ENCODE data around the gene SFSWAP. TPM values are rescaled to one million over a fixed set of nuclear protein-coding genes. Genes with fewer than 3 reads are reported as not detected.

SFSWAP gene
- total RNA-seq, 1 experiment from 2014 or later: 48.1 TPM

GRCh38 chr12:131713349-131713748, 2.5 kb downstream of the SFSWAP start:
- Histone ChIP-seq H3K4me2 (ENCODE audit: insufficient read depth, insufficient read length, low read length) (no peak overlapping the region), H3K56ac (ENCODE audit: insufficient read length, low read depth, low read length) (no peak overlapping the region), H4K8ac (replicated peaks; ENCODE audit: insufficient read length, low read depth, low read length) (no peak overlapping the region), H3K27ac (ENCODE audit: insufficient read length, low read depth, low read length) (no peak overlapping the region), H4K5ac (ENCODE audit: insufficient read length, low read depth, low read length) (no peak overlapping the region), H3K9me3 (ENCODE audit: control insufficient read depth, low read depth, low read length) (no peaks in the 10 kb centered on the region), H2BK5ac (ENCODE audit: insufficient read length, low read length) (no peak overlapping the region), H2BK15ac (ENCODE audit: low read depth, low read length) (no peak overlapping the region), H3K14ac (ENCODE audit: insufficient read depth, low read length) (no peak overlapping the region), H4K20me1 (ENCODE audit: control insufficient read depth, insufficient read depth, insufficient read length) (no peaks in the 10 kb centered on the region), H2BK120ac (ENCODE audit: low read depth, low read length, poor library complexity, severe bottlenecking) (no peak overlapping the region), H3K23ac (ENCODE audit: insufficient read length, low read depth, low read length) (no peak overlapping the region), H3K4ac (ENCODE audit: low read depth, low read length) (no peak overlapping the region), H3K23me2 (ENCODE audit: insufficient read length, low read depth, low read length, poor library complexity, severe bottlenecking) (peaks cover 11% of the 10 kb centered on the region), H3K79me1 (ENCODE audit: insufficient read depth, low read depth, low read length, poor library complexity, severe bottlenecking) (peaks cover 9% of the 10 kb centered on the region), H3K27me3 (ENCODE audit: insufficient read depth, low read length) (no peaks in the 10 kb centered on the region), H3T11ph (ENCODE audit: low read length) (no peak overlapping the region), H2AFZ (ENCODE audit: low read length) (no peak overlapping the region), H4K91ac (ENCODE audit: insufficient read length, low read depth, low read length) (no peak overlapping the region), H3K9ac (ENCODE audit: extremely low read depth, insufficient read length, low read length) (no peak overlapping the region), H3K18ac (ENCODE audit: insufficient read length, low read depth, low read length) (no peak overlapping the region), H3K4me1 (ENCODE audit: insufficient read depth, low read length) (peaks cover 3% of the 10 kb centered on the region), H2BK12ac (ENCODE audit: insufficient read length, low read depth, low read length) (no peak overlapping the region), H3K79me2 (ENCODE audit: insufficient read depth, low read length) (peaks cover 17% of the 10 kb centered on the region), H2BK20ac (ENCODE audit: low read depth, low read length, poor library complexity, severe bottlenecking) (no peak overlapping the region), H2AK5ac (ENCODE audit: insufficient read length, low read length) (no peak overlapping the region)
- TF ChIP-seq, protein P1, sequence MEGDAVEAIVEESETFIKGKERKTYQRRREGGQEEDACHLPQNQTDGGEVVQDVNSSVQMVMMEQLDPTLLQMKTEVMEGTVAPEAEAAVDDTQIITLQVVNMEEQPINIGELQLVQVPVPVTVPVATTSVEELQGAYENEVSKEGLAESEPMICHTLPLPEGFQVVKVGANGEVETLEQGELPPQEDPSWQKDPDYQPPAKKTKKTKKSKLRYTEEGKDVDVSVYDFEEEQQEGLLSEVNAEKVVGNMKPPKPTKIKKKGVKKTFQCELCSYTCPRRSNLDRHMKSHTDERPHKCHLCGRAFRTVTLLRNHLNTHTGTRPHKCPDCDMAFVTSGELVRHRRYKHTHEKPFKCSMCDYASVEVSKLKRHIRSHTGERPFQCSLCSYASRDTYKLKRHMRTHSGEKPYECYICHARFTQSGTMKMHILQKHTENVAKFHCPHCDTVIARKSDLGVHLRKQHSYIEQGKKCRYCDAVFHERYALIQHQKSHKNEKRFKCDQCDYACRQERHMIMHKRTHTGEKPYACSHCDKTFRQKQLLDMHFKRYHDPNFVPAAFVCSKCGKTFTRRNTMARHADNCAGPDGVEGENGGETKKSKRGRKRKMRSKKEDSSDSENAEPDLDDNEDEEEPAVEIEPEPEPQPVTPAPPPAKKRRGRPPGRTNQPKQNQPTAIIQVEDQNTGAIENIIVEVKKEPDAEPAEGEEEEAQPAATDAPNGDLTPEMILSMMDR (conservative IDR thresholded peaks at IDR 0.05): peak; percentile 44; the same call in 2 of the 3 replicates
- 100% methylated on average over 4 of the region's 8 CpGs for WGBS (ENCODE audit: extremely low coverage, insufficient read length, low lambda C conversion rate)
- Mint-ChIP-seq H3K4me3 (peak overlapping the region; percentile 32 to 51; a peak in 4 of 5 replicates), H3K27ac (no peak overlapping the region; a peak in 1 of 7 replicates), H3K27me3 (ENCODE audit: low read depth) (no peaks in the 10 kb centered on the region), H3K9me3 (peaks cover 0 to 7% of the 10 kb centered on the region in 2 experiments; a peak in 2 of 5 replicates), H3K36me3 (ENCODE audit: insufficient read depth in 1 of 3, low read depth in 3 of 3) (peaks cover 34 to 46% (median 44%) of the 10 kb centered on the region in 3 experiments), H3K4me1 (peaks cover 16 to 25% of the 10 kb centered on the region in 2 experiments)
- DNase-seq: no peak

Measured in H9 (cell line).